CD14-positive monocyte (primary cell): ENCODE data around the gene ZSCAN25. TPM values are rescaled to one million over a fixed set of nuclear protein-coding genes. Genes with fewer than 3 reads are reported as not detected.

Experiments
- DNase-seq, 3 donors: peaks; one replicate each; pipeline ENCODE4 v3.0.0-alpha.2; 2011 to 2022
- H2AFZ ChIP-seq: 2 replicates; pipeline ENCODE4 v1.6.0; 2012; ENCODE audit warnings: mild to moderate bottlenecking, low read depth, low read length, inconsistent platforms; ENCODE audit not compliant: insufficient read depth, poor library complexity, severe bottlenecking
- H3K27ac ChIP-seq, 2 donors: 1 replicate in 1 of 2; 2 replicates in 1 of 2; pipeline ENCODE4 v1.5.1; 2012 to 2013; ENCODE audit warnings: low read length in 2 of 2, control low read depth in 1 of 2, inconsistent platforms in 1 of 2, low read depth in 1 of 2, mild to moderate bottlenecking in 1 of 2
- H3K27me3 ChIP-seq, 2 donors: one replicate each; pipeline versions ENCODE4 v1.6.0 to v1.6.1; 2011 to 2013; ENCODE audit warnings: low read length in 2 of 2; ENCODE audit not compliant: control insufficient read depth in 2 of 2, insufficient read depth in 2 of 2
- H3K36me3 ChIP-seq, 2 donors: replicated peaks in 1 of 2; 1 replicate in 1 of 2; 2 replicates in 1 of 2; pipeline versions ENCODE4 v1.5.1 to v1.6.1; 2012 to 2013; ENCODE audit warnings: low read length in 2 of 2, control low read depth in 1 of 2, inconsistent platforms in 1 of 2, mild to moderate bottlenecking in 1 of 2; ENCODE audit not compliant: insufficient read depth in 2 of 2, control insufficient read depth in 1 of 2
- H3K4me1 ChIP-seq, 2 donors: 1 replicate in 1 of 2; 2 replicates in 1 of 2; pipeline versions ENCODE4 v1.5.1 to v1.6.1; 2012 to 2013; ENCODE audit warnings: low read length in 2 of 2, control low read depth in 1 of 2, inconsistent platforms in 1 of 2, mild to moderate bottlenecking in 1 of 2, moderate library complexity in 1 of 2; ENCODE audit not compliant: insufficient read depth in 2 of 2, control insufficient read depth in 1 of 2
- H3K4me2 ChIP-seq: replicated peaks from 2 replicates; pipeline ENCODE3; 2012; ENCODE audit warnings: low read length, moderate library complexity, mild to moderate bottlenecking; ENCODE audit not compliant: poor library complexity, severe bottlenecking; ENCODE audit errors: extremely low read depth
- H3K4me3 ChIP-seq, 3 experiments: fragments of 200-600 bp in 1 of 3; sonication (generic) in 1 of 3; replicated peaks in 1 of 3; 1 replicate in 2 of 3; 2 replicates in 1 of 3; pipeline ENCODE4 v1.5.1; 2011 to 2013; ENCODE audit warnings: low read length in 3 of 3, mild to moderate bottlenecking in 3 of 3, control low read depth in 2 of 3, low read depth in 2 of 3, inconsistent platforms in 1 of 3, moderate library complexity in 1 of 3
- H3K79me2 ChIP-seq: 2 replicates; pipeline ENCODE4 v1.6.0; 2012; ENCODE audit warnings: mild to moderate bottlenecking, control low read depth, inconsistent platforms, low read length, moderate library complexity; ENCODE audit not compliant: insufficient read depth
- H3K9ac ChIP-seq: 2 replicates; pipeline ENCODE4 v1.6.0; 2017; ENCODE audit warnings: low read length, mild to moderate bottlenecking; ENCODE audit not compliant: insufficient read depth, poor library complexity, severe bottlenecking
- H3K9me3 ChIP-seq, 2 donors: replicated peaks in 1 of 2; 1 replicate in 1 of 2; 2 replicates in 1 of 2; pipeline versions ENCODE4 v1.5.1 to v1.6.1; 2012 to 2013; ENCODE audit warnings: low read length in 2 of 2, control low read depth in 1 of 2; ENCODE audit not compliant: control insufficient read depth in 1 of 2, insufficient read depth in 1 of 2
- H4K20me1 ChIP-seq: 2 replicates; pipeline ENCODE4 v1.6.0; 2012; ENCODE audit warnings: mild to moderate bottlenecking, low read length, control low read depth, moderate library complexity; ENCODE audit not compliant: insufficient read depth
- H3K27ac Mint-ChIP-seq, 7 donors: one replicate each; pipeline ENCODE4 v1.8.0; 2020; ENCODE audit warnings: mild to moderate bottlenecking in 7 of 7, mixed read lengths in 7 of 7, moderate library complexity in 6 of 7, inconsistent platforms in 2 of 7
- H3K27me3 Mint-ChIP-seq, 3 donors: one replicate each; pipeline ENCODE4 v1.8.0; 2021 to 2022; ENCODE audit warnings: low read depth in 3 of 3, mild to moderate bottlenecking in 3 of 3, mixed read lengths in 3 of 3, moderate library complexity in 3 of 3, inconsistent platforms in 1 of 3
- H3K36me3 Mint-ChIP-seq, 2 donors: one replicate each; pipeline ENCODE4 v1.8.0; 2020; ENCODE audit warnings: mixed read lengths in 2 of 2, inconsistent platforms in 1 of 2, mild to moderate bottlenecking in 1 of 2
- H3K4me1 Mint-ChIP-seq: one replicate; pipeline ENCODE4 v1.8.0; 2020; ENCODE audit warnings: mild to moderate bottlenecking, mixed read lengths
- H3K4me3 Mint-ChIP-seq, 2 donors: one replicate each; pipeline ENCODE4 v1.8.0; 2020; ENCODE audit warnings: mild to moderate bottlenecking in 2 of 2, mixed read lengths in 2 of 2, moderate library complexity in 1 of 2
- H3K9me3 Mint-ChIP-seq, 7 donors: one replicate each; pipeline ENCODE4 v1.8.0; 2020 to 2022; ENCODE audit warnings: mixed read lengths in 7 of 7, mild to moderate bottlenecking in 6 of 7, moderate library complexity in 6 of 7, inconsistent platforms in 2 of 7
- CTCF ChIP-seq: fragments of 200-600 bp; IDR thresholded peaks from one replicate; pipeline ENCODE4 v1.8.0; 2022; ENCODE audit warnings: antibody characterized with exemption, mild to moderate bottlenecking
- WGBS: methylation state at CpG from one replicate; pipeline ENCODE4 v1.1.5; 2013; ENCODE audit warnings: missing lambda C conversion rate; ENCODE audit not compliant: insufficient coverage; 5-methylcytosine and 5-hydroxymethylcytosine counted together
- intact Hi-C, 2 donors: fragments of 100-400 bp; cut with micrococcal nuclease; formaldehyde crosslinking; loops; one replicate each; pipeline versions ENCODE4 v1.15.0 to v1.15.1; 2023
- polyA plus RNA-seq, 3 donors: library from polyadenylated mRNA; depleted of rRNA in 1 of 3; unstranded in 2 of 3; stranded (reverse) in 1 of 3; fragments of 300-500 nt in 2 of 3; fragments of >200 nt in 1 of 3; fragmentation: Illumina TruSeq in 2 of 3; gene quantifications; 1 replicate in 2 of 3; 2 replicates in 1 of 3; pipeline ENCODE4 v1.2.3, GENCODE V29; 2012 to 2021

ZSCAN25 gene
- polyA plus RNA-seq, 3 donors = 4.3 to 7.3 (median 6.1) TPM

- peaks cover 19 to 27% of the 10 kb centered on the region in 2 donors for H3K36me3 Mint-ChIP-seq
- H2AFZ ChIP-seq = no peak overlapping the region
These were observed 32.1 kb downstream of the ZSCAN25 start for GRCh38 chr7:99648843-99649242.

GRCh38 chr7:99651290-99651689, 34.5 kb downstream of the ZSCAN25 start:
- H3K79me2 ChIP-seq = no peaks in the 10 kb centered on the region
- no peak overlapping the region for H3K4me2 ChIP-seq
- H3K9me3 ChIP-seq = no peaks in the 10 kb centered on the region
- H3K9me3 Mint-ChIP-seq = peaks cover 0 to 7% (median 3%) of the 10 kb centered on the region in 7 donors
- no peaks in the 10 kb centered on the region for H3K27me3 ChIP-seq
- no peaks in the 10 kb centered on the region for H3K36me3 ChIP-seq
- H3K4me3 Mint-ChIP-seq = no peak overlapping the region
- H4K20me1 ChIP-seq = no peaks in the 10 kb centered on the region
- DNase-seq = no peak
- no peak for TF ChIP-seq CTCF
- H3K4me1 ChIP-seq = no peaks in the 10 kb centered on the region
- H3K4me1 Mint-ChIP-seq = no peaks in the 10 kb centered on the region
- no peak overlapping the region for H3K4me3 ChIP-seq
- no peak overlapping the region for H3K27ac ChIP-seq
- H3K27ac Mint-ChIP-seq = no peak overlapping the region
- no CpG with 5 or more reads among the region's 2 CpGs for WGBS
- no peak overlapping the region for H2AFZ ChIP-seq
- peaks cover 0 to 2% (median 1%) of the 10 kb centered on the region in 3 donors for H3K27me3 Mint-ChIP-seq
- intact Hi-C loops = no loop called here
- H3K9ac ChIP-seq = no peak overlapping the region
- H3K36me3 Mint-ChIP-seq = peaks cover 11 to 13% of the 10 kb centered on the region in 2 donors

More at GRCh38 chr7:99648843-99649242, 32.1 kb downstream of the ZSCAN25 start:
- H3K27me3 ChIP-seq = no peaks in the 10 kb centered on the region
- no peak overlapping the region for H3K27ac ChIP-seq
- Mint-ChIP-seq H3K27me3 (peaks cover 0 to 2% (median 1%) of the 10 kb centered on the region in 3 donors), H3K4me1 (no peaks in the 10 kb centered on the region), H3K9me3 (peaks cover 0 to 5% (median 3%) of the 10 kb centered on the region in 7 donors), H3K27ac (no peak overlapping the region), H3K4me3 (no peak overlapping the region)
- H3K36me3 ChIP-seq = no peaks in the 10 kb centered on the region
- no peaks in the 10 kb centered on the region for H4K20me1 ChIP-seq
- no CpG with 5 or more reads among the region's 2 CpGs for WGBS
- no peaks in the 10 kb centered on the region for H3K9me3 ChIP-seq
- H3K79me2 ChIP-seq = no peaks in the 10 kb centered on the region
- H3K9ac ChIP-seq = no peak overlapping the region
- H3K4me2 ChIP-seq = no peak overlapping the region
- DNase-seq = no peak
- intact Hi-C loops = no loop called here
- no peak for TF ChIP-seq CTCF
- no peak overlapping the region for H3K4me3 ChIP-seq
- no peaks in the 10 kb centered on the region for H3K4me1 ChIP-seq
